SJCRH30 (cell line): ENCODE results near the gene TMEM229A. TPM values are rescaled to one million over a fixed set of nuclear protein-coding genes. Genes with fewer than 3 reads are reported as not detected.

ENCODE experiments used
- total RNA-seq: library from RNA; depleted of rRNA; stranded (reverse); fragments of >200 nt; shearing (Covaris generic); gene quantifications from 2 replicates; pipeline ENCODE4 v1.2.3, GENCODE V29; 2014; rRNA removed

The TMEM229A gene
- total RNA-seq, 1 experiment from 2014 or later: not detected

Other genes with a start within 250 kb of the TMEM229A start
- not detected in 2 replicates for gene HYAL4, start 187.9 kb downstream of the TMEM229A start, total RNA-seq
- not detected in 2 replicates for gene SPAM1, start 107.8 kb downstream of the TMEM229A start, total RNA-seq